GM19455 (cell line): ENCODE measurements around the gene ANGPT4.
"Not testable (repeated sequence)": the region's sequence is repeated elsewhere in the genome, so short reads cannot be mapped to it uniquely, and the experiment has no call there.

ENCODE experiments used
- ATAC-seq: cut with Tn5 transposase; IDR thresholded peaks from one replicate; pipeline ENCODE4 v1.9.1; 2021; ENCODE audit not compliant: unreplicated experiment

ANGPT4 gene

GRCh38 chr20:829551-829950 lies 86.6 kb downstream of the ANGPT4 start:
- ATAC-seq: no peak

- no peak for ATAC-seq
These were observed 87.1 kb downstream of the ANGPT4 start for GRCh38 chr20:828987-829386.

GRCh38 chr20:827981-828380 lies 88.2 kb downstream of the ANGPT4 start:
- ATAC-seq: not testable (repeated sequence)

GRCh38 chr20:826695-827323 lies 89.3 kb downstream of the ANGPT4 start:
- no peak for ATAC-seq

- ATAC-seq: no peak
These were observed 90.3 kb downstream of the ANGPT4 start for GRCh38 chr20:825710-826421.

GRCh38 chr20:824916-825315 lies 91.2 kb downstream of the ANGPT4 start:
- ATAC-seq: no peak

GRCh38 chr20:824490-824889 lies 91.6 kb downstream of the ANGPT4 start:
- ATAC-seq: no peak

- no peak for ATAC-seq
These were observed 92.6 kb downstream of the ANGPT4 start for GRCh38 chr20:823574-823902.

- no peak for ATAC-seq
These were observed 93.2 kb downstream of the ANGPT4 start for GRCh38 chr20:822651-823573.

- ATAC-seq: no peak
These were observed 94.4 kb downstream of the ANGPT4 start for GRCh38 chr20:821731-822065.

GRCh38 chr20:821046-821730 lies 94.9 kb downstream of the ANGPT4 start:
- no peak for ATAC-seq

- ATAC-seq: no peak
These were observed 95.7 kb downstream of the ANGPT4 start for GRCh38 chr20:820323-820953.
